HG03039 (cell line): ENCODE data around the gene TNN.
"Not testable (repeated sequence)": the region's sequence is repeated elsewhere in the genome, so short reads cannot be mapped to it uniquely, and the experiment has no call there.

ENCODE experiments used
- ATAC-seq: cut with Tn5 transposase; IDR thresholded peaks from one replicate; pipeline ENCODE4 v1.9.1; 2021; ENCODE audit warnings: mild to moderate bottlenecking, moderate library complexity; ENCODE audit not compliant: unreplicated experiment

The TNN gene

GRCh38 chr1:175108331-175108820, 40.7 kb downstream of the TNN start:
- not testable (repeated sequence) for ATAC-seq

GRCh38 chr1:175114996-175115395, 47.4 kb downstream of the TNN start:
- no peak for ATAC-seq

- no peak for ATAC-seq
These were observed 48.7 kb downstream of the TNN start for GRCh38 chr1:175116210-175116798.

GRCh38 chr1:175116903-175117302, 49.3 kb downstream of the TNN start:
- ATAC-seq: no peak

GRCh38 chr1:175118375-175119367, 51.0 kb downstream of the TNN start:
- ATAC-seq: no peak

- no peak for ATAC-seq
These were observed 52.9 kb downstream of the TNN start for GRCh38 chr1:175120511-175120910.

GRCh38 chr1:175124861-175125260, 57.2 kb downstream of the TNN start:
- no peak for ATAC-seq

GRCh38 chr1:175126347-175126746, 58.7 kb downstream of the TNN start:
- no peak for ATAC-seq

GRCh38 chr1:175127565-175127964, 59.9 kb downstream of the TNN start:
- ATAC-seq: no peak

- no peak for ATAC-seq
These were observed 60.9 kb downstream of the TNN start for GRCh38 chr1:175128523-175128922.

GRCh38 chr1:175129182-175129581, 61.5 kb downstream of the TNN start:
- ATAC-seq: no peak

- ATAC-seq: no peak
These were observed 62.0 kb downstream of the TNN start for GRCh38 chr1:175129644-175129996.

GRCh38 chr1:175129997-175130648, 62.5 kb downstream of the TNN start:
- ATAC-seq: no peak

GRCh38 chr1:175130649-175131045, 63.0 kb downstream of the TNN start:
- no peak for ATAC-seq

- ATAC-seq: no peak
These were observed 63.5 kb downstream of the TNN start for GRCh38 chr1:175131095-175131494.

GRCh38 chr1:175132436-175132835, 64.8 kb downstream of the TNN start:
- no peak for ATAC-seq

- ATAC-seq: peak; percentile 42
These were observed 66.2 kb downstream of the TNN start for GRCh38 chr1:175133673-175134435.

- no peak for ATAC-seq
These were observed 66.9 kb downstream of the TNN start for GRCh38 chr1:175134500-175134899.

GRCh38 chr1:175136246-175136645, 68.6 kb downstream of the TNN start:
- ATAC-seq: no peak

- ATAC-seq: no peak
These were observed 69.7 kb downstream of the TNN start for GRCh38 chr1:175137369-175137768.

GRCh38 chr1:175138579-175138978, 70.9 kb downstream of the TNN start:
- ATAC-seq: no peak
